Stimulated activated CD4-positive, alpha-beta T cell treated with anti-CD3 and anti-CD28 coated beads, Interleukin-4, amount 100 ng/mL, for 4 hours (primary cell): ENCODE data around the gene CHCHD1.
A peak's percentile ranks its signal among the peaks of the same experiment; 100 is the strongest.
"Not testable (repeated sequence)": the region's sequence is repeated elsewhere in the genome, so short reads cannot be mapped to it uniquely, and the experiment has no call there.

Experiments
- DNase-seq, 2 experiments: peaks; one replicate each; pipeline ENCODE4 v3.0.0-alpha.2; 2020

CHCHD1 gene

GRCh38 chr10:73795491-73795890, 13.6 kb downstream of the CHCHD1 start:
- not testable (repeated sequence) for DNase-seq

GRCh38 chr10:73796035-73796434, 14.2 kb downstream of the CHCHD1 start:
- DNase-seq = not testable (repeated sequence)

GRCh38 chr10:73796766-73797165, 14.9 kb downstream of the CHCHD1 start:
- DNase-seq = no peak

- DNase-seq = no peak
These were observed 15.6 kb downstream of the CHCHD1 start for GRCh38 chr10:73797324-73798025.

GRCh38 chr10:73798087-73798486, 16.2 kb downstream of the CHCHD1 start:
- no peak for DNase-seq

GRCh38 chr10:73798927-73799560, 17.2 kb downstream of the CHCHD1 start:
- DNase-seq = no peak

- DNase-seq = no peak
These were observed 18.2 kb downstream of the CHCHD1 start for GRCh38 chr10:73799899-73800559.

GRCh38 chr10:73800560-73801252, 18.9 kb downstream of the CHCHD1 start:
- DNase-seq = no peak

GRCh38 chr10:73801253-73801590, 19.4 kb downstream of the CHCHD1 start:
- DNase-seq = no peak

GRCh38 chr10:73802276-73802991, 20.6 kb downstream of the CHCHD1 start:
- no peak for DNase-seq

GRCh38 chr10:73803680-73804286, 21.9 kb downstream of the CHCHD1 start:
- DNase-seq = no peak

- no peak for DNase-seq
These were observed 24.5 kb downstream of the CHCHD1 start for GRCh38 chr10:73806176-73806950.

- no peak for DNase-seq
These were observed 25.6 kb downstream of the CHCHD1 start for GRCh38 chr10:73807471-73807870.

- no peak for DNase-seq
These were observed 26.4 kb downstream of the CHCHD1 start for GRCh38 chr10:73808021-73808815.

GRCh38 chr10:73809061-73809818, 27.4 kb downstream of the CHCHD1 start:
- DNase-seq = no peak

- DNase-seq = no peak
These were observed 28.5 kb downstream of the CHCHD1 start for GRCh38 chr10:73810358-73810734.

GRCh38 chr10:73810735-73811465, 29.1 kb downstream of the CHCHD1 start:
- peak; percentile 45 to 50 for DNase-seq

GRCh38 chr10:73812657-73813056, 30.8 kb downstream of the CHCHD1 start:
- DNase-seq = no peak

- no peak for DNase-seq
These were observed 31.5 kb downstream of the CHCHD1 start for GRCh38 chr10:73813333-73813732.
